RCC 7860 (cell line): ENCODE results near the gene AMZ1.
A peak's percentile ranks its signal among the peaks of the same experiment; 100 is the strongest.
"Not testable (repeated sequence)": the region's sequence is repeated elsewhere in the genome, so short reads cannot be mapped to it uniquely, and the experiment has no call there.

Source experiments
- DNase-seq: peaks from one replicate; pipeline ENCODE4 v3.0.0-alpha.2; 2015; ENCODE audit warnings: low spot score
- FAIRE-seq: peaks from 2 replicates; lab custom pipeline; 2012; peaks lifted over from hg19 to GRCh38; lab: Jason Lieb, UNC

AMZ1 gene

GRCh38 chr7:2666588-2667250 lies 21.3 kb upstream of the AMZ1 start:
- no peak for DNase-seq
- no peak for FAIRE-seq

GRCh38 chr7:2667843-2668242 lies 20.2 kb upstream of the AMZ1 start:
- FAIRE-seq, result no peak

GRCh38 chr7:2668401-2668800 lies 19.6 kb upstream of the AMZ1 start:
- FAIRE-seq (no peak), DNase-seq (peak; percentile 25)

More at GRCh38 chr7:2667843-2668242, 20.2 kb upstream of the AMZ1 start:
- DNase-seq, result no peak

- DNase-seq, result no peak
- FAIRE-seq, result no peak
These were observed 17.8 kb upstream of the AMZ1 start for GRCh38 chr7:2670171-2670570.

- DNase-seq (peak; percentile 53), FAIRE-seq (no peak)
These were observed 17.1 kb upstream of the AMZ1 start for GRCh38 chr7:2670720-2671391.

- FAIRE-seq, DNase-seq: not testable (repeated sequence)
These were observed 14.8 kb upstream of the AMZ1 start for GRCh38 chr7:2673214-2673613.

GRCh38 chr7:2673934-2674333 lies 14.1 kb upstream of the AMZ1 start:
- DNase-seq, result no peak
- no peak for FAIRE-seq

GRCh38 chr7:2675256-2675764 lies 12.7 kb upstream of the AMZ1 start:
- DNase-seq, result no peak
- no peak for FAIRE-seq

- not testable (repeated sequence) for DNase-seq, FAIRE-seq
These were observed 11.4 kb upstream of the AMZ1 start for GRCh38 chr7:2676576-2676975.

- not testable (repeated sequence) for FAIRE-seq, DNase-seq
These were observed 9.5 kb upstream of the AMZ1 start for GRCh38 chr7:2678454-2678853.

- FAIRE-seq, result not testable (repeated sequence)
These were observed 8.6 kb upstream of the AMZ1 start for GRCh38 chr7:2679135-2680127.

GRCh38 chr7:2680256-2680655 lies 7.7 kb upstream of the AMZ1 start:
- DNase-seq, result no peak
- no peak for FAIRE-seq

More at GRCh38 chr7:2679135-2680127, 8.6 kb upstream of the AMZ1 start:
- DNase-seq, result not testable (repeated sequence)

- peak; percentile 8 for FAIRE-seq
- DNase-seq, result peak; percentile 64
These were observed 7.1 kb upstream of the AMZ1 start for GRCh38 chr7:2680792-2681490.

GRCh38 chr7:2681929-2682799 lies 5.8 kb upstream of the AMZ1 start:
- FAIRE-seq (no peak), DNase-seq (no peak)

GRCh38 chr7:2684501-2684900 lies 3.5 kb upstream of the AMZ1 start:
- FAIRE-seq (no peak), DNase-seq (no peak)

GRCh38 chr7:2686101-2686500 lies 1.9 kb upstream of the AMZ1 start:
- DNase-seq (no peak), FAIRE-seq (no peak)

GRCh38 chr7:2687338-2687869 lies 598 bp upstream of the AMZ1 start:
- DNase-seq (peak; percentile 95), FAIRE-seq (peak; percentile 94)

GRCh38 chr7:2688409-2689342 lies 674 bp downstream of the AMZ1 start:
- FAIRE-seq (peak; percentile 89), DNase-seq (peak; percentile 76)
